NCI-H2227 (cell line): ENCODE results near the gene KRT36.

ENCODE experiments used
- DNase-seq: peaks from one replicate; lab custom pipeline; 2025; ENCODE audit not compliant: unreplicated experiment; lab: John Stamatoyannopoulos, UW

Gene KRT36

DNA sequence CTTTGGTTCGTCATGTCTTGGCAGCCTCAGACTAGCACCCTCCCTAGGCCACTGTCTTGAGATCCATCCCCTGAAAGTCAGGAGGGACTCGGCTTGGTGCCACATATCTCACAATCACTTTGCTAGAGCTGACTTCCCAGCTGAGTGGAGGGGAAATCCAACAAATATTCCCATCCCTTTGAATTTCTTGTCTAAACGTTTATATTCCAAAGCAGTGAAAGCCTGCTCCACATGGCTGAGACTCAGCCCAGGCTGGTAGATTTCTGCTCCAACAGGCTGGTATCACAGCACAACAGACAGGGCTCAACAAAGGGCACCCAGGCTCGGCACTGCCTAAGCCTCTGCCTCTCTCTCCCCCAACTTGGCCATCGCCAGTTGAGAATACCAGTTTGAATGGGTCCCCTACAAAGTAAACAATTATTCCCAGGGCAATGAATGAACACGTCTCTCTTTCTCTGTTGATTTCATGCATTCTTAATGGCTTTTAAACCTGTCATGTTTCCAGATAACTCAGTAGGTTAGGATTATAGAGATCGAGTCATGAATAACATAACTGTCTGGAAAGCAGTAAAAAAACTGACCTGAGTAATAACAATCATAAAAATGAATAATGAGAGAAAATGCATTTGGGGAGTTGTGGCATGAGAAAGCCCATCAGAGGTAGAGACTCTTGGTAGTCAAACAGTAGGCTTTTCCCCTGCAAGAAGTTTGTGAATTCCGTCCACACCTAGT lies 14.7 kb upstream of the KRT36 start:
- DNase-seq, result no peak

DNA sequence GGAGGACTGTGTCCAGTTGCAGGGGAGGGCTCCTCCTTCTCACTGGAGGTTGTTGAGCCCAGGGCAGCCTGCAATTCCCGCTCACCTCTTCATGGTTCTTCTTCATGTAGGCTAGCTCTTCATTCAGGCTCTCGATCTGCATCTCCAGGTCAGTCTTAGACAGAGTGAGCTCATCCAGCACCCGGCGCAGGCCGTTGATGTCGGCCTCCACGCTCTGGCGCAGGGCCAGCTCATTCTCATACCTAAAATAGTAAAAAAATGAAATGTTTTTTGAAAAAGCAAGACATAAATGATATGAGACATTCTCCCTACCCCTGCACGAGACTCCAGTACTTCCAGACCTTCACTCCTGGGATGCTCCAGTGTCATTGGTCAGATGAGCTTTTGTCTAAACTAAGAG lies 13.5 kb upstream of the KRT36 start:
- DNase-seq, result no peak

DNA sequence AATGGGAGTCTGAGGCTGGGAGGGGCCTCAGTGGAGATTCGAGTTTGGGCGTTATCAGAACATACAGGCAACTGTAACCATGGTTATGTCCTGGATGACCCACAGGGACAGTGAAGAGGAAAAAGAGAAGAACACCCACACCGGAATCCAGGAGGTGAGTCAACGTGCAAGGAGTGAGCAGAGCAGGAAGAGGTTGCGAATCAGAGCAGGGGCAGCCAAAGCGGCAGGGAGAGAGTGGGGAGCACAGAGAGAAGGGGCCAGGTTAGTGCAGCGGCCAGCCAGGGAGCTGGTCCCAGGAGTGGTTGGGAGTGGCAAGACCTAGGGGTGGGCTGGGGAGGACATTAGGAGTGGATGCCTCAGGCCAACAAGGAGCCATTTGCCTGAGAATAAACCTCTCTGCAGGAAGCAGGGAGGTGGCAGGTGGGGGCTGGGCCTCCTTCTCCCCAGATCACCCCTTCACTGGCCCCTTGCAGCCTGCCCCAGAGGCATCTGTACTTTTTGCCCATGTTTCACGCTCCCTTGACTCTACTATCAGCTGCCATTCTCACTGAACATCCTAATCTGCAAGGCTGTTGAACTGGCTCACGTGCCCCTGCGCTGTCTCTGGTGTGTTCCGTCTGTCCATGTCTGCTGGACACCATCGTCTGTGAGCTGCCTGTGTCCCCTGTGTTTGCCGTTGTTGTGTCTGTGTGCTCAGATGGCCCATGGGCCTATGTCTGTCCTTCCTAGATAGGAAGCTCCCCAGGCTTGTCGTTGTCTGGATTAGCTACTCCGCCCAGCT lies 10.6 kb upstream of the KRT36 start:
- no peak for DNase-seq

DNA sequence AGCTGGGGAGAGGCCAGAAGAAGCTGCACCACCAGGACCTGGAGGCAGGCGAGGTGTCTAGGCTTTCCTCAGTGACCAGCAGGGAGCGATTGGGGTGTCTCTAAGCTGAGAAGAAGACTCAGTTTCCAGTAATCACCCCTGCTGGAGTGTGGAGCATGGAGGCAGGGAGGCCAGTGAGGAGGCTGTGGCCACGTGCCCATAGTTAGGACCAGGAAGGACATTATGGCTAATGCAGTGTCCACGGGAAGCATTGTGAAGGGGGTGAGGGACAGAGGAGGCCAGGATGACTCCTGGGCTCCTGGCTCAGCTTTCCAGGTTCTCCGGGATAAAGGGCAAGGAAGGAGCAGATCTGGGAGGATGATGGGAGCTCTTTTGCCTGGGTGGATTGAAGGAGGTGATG lies 10.0 kb upstream of the KRT36 start:
- no peak for DNase-seq

DNA sequence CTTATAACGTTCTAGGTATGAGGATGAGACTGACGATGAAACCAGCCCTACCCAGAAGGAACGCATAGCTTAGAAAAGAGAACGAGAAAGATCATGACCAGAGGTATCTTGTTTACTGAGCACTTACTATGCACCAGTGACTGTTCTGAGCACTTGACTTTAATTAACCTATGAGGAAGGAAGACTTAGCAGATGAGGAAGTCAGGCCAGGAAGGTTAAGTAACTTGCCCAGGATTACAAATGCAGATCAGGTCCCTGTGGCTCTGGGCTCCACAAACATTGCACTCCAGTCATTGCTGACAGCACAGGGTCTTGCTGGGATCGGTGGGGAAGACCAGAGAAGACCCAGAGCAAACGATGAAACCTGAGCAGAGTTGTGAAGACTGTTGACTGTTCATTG lies 8.6 kb upstream of the KRT36 start:
- DNase-seq, result no peak

DNA sequence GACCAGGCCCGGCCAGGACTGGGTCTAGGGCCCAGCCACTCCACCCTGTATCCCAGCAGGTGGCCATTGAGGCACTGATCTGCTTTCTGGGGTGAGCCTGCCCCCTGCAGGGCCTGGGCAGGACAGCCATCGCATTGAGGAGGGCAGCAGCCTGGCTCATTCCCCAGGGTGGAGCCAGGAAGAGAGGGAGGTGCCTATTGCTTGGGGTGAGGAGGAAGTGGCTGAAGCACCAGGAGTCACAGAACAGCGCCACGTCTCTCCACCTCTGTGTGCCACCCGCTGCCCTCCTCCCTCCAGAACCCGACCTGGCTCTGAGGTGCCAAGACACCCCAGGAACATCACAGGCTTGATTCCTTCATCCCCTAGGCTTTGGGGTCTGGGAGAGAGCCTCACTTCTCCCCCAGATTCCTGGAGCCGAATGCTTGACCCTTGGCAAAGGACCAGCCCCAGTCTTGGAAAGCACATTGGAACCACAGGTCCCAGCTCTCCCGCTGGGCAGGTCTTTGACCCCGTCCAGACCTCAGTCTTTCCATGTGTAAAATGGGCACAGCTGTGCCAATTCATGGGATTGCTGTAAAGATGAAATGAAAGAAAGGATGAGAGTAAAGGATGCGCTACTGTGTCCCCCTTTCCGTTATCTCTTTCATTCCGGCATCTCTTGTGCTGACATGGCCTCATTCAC lies 7.2 kb upstream of the KRT36 start:
- DNase-seq, result peak; percentile 23

DNA sequence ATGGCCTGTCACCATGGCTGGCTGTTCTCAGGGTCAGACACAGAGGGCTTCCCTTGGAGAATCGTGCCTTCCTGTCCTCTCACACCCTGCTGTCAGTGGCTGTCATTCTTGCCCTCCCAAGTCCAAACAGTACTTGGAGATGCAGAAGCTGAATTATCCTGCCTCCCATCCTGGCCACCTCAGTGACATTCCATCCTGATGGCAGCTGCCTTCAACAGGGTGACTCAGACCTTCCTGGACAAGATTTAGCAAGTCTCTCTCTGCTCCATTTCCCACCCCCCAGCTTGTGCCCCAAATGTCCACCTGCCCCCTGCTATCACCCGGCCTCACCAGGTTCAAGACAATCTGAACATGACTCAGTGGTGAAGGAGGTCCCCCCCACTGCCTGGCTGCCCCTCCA lies 4.8 kb upstream of the KRT36 start:
- DNase-seq, result no peak

DNA sequence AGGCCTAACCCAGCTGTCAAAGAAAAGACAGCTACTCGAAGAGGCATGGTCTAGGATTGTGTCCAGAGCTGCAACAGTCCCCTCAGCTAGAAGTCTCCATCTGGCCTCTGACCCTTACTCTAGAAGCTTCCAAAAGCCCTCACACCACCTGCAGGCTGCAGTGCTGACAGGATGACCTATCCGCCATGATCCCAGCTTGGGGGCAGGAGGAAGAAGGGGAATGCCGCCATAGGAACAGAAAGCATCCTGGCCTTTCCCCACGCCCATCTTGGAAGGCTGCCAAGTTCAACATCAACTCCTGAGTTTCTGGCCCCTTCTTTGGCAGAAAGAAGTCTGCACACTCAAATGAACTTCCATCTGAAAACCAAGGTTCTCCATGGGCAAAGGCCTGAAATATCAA lies 3.1 kb upstream of the KRT36 start:
- DNase-seq, result peak; percentile 80

DNA sequence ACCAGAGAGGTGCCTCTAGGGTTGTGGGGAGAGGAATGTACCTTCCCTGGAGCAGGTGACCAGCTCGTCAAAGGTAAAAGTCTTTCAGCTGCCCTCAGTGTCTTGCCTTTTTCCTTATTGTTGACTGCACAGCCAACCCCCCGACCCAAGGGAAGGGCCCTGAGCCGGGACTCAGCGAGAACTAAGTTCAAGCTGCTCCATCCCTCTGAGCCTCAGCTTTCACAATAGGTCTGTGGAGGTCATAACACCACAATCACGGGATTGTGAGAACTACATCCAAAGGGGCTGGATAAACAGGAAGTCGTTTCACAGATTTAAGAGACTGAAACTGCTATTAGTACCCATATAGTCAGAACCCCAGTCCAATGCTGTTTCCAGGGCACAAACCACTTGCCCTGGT lies 2.6 kb upstream of the KRT36 start:
- no peak for DNase-seq

DNA sequence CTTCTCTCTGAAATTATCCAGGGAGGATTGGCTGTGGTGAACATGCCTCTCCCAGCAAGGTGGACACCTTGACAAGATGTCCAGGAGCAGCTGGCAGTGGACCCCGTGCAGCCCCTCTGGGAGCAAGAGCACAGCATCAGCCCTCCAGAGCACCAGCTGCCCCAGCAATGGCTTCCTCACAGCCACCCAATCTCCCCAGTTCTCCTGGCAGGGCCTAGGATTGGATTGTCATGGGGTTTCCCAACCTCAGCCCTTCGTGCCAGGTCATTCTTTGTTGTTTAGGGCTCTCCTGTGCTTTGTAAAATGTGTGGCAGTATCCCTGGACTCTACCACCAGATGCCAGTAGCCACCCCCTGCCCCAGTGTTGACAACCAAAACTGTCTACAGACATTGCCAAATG lies 1.8 kb upstream of the KRT36 start:
- no peak for DNase-seq

DNA sequence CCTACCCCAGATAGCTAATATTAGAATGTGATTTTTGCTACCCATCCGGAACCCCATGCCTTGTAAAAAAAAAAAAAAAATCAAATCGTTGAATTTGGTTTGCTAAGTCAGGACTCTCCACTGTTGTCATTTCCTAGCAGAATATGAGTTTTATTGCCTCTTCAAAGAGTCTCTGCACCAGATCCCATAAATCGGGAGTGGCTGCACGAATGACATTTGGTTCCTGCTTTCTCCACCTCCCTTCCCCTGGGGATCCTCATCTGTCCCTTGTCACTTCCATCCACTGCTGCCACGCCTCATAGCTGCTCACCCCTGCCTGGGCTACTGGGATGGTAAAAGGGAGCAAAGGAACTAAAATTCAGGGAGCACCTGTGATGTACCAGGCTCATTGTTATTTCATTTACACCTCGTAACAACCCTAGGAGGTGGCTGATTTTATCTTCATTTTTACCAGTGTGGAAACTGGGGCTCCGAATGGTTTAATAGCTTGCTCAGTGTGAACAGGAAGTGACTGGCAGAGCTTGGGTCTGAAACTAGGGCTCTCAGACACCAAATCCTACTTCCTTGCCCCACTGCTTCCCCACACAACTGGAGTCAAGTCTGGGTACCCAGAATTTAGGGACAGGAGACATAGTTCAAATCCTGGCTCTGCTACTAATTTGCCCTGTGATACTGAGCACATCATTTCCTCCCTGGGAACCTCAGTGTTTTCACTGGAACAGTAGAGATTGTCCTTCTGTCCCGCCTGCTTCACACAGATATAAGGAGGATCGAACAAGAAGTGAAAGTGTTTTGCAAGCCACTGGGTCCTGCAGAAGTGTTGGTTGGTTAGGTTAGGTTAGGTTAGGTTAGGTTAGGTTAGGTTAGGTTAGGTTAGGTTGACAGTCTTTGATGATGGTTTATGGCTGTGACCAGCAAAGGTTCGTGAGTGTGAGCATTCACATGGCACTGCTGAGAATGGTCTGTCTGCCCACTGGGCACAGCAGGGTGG lies 585 bp upstream of the KRT36 start:
- no peak for DNase-seq

DNA sequence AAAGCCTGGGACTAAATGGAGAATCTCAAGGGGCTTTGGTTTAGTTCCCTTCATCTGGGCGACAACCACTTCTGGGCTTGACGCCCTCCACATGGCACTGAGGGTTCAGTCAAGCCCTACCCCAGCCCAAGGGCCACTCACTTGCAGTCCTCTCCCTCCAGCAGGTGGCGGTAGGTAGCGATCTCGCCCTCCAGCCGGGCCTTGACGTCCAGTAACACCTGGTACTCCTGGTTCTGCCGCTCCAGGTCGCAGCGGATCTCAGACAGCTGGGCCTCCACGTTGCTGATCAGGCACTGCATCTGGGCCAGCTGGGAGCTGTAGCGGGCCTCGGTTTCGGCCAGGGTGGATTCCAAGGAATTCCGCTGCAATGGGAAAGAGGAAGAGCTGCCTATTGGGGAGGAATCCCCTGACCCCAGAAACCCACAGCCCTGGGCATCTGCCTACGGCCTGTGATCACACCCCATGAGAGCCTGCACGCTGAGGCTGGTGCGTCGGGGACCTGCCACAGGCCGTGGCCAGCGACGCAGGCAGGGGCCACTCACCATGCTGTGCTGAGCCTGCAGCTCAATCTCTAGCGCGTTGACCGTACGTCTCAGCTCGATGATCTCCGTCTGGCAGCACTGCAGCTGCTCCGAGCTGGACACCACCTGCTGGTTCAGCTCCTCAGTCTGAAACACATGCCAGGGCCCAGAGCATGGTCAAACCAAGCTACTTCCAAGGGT lies 2.7 kb downstream of the KRT36 start:
- DNase-seq, result no peak

DNA sequence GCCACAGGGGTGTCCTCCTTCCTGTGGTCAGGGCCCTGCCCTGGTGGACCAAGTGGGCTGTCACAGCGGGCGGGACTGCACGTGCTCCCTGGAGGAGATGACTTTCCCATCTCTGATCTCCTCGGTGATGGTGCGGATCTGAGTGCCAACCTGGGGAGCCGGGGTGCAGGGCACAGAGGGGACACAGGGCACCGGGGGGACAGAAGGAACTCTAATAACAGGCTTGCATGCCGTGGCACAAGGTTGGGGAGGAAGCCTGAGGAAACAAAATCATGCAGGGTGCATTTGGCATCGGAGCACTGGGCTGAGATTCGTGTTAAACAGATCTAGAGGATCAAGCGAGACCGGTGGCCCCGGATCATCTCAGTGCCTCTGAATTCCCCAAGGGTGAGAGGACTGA lies 3.4 kb downstream of the KRT36 start:
- no peak for DNase-seq

DNA sequence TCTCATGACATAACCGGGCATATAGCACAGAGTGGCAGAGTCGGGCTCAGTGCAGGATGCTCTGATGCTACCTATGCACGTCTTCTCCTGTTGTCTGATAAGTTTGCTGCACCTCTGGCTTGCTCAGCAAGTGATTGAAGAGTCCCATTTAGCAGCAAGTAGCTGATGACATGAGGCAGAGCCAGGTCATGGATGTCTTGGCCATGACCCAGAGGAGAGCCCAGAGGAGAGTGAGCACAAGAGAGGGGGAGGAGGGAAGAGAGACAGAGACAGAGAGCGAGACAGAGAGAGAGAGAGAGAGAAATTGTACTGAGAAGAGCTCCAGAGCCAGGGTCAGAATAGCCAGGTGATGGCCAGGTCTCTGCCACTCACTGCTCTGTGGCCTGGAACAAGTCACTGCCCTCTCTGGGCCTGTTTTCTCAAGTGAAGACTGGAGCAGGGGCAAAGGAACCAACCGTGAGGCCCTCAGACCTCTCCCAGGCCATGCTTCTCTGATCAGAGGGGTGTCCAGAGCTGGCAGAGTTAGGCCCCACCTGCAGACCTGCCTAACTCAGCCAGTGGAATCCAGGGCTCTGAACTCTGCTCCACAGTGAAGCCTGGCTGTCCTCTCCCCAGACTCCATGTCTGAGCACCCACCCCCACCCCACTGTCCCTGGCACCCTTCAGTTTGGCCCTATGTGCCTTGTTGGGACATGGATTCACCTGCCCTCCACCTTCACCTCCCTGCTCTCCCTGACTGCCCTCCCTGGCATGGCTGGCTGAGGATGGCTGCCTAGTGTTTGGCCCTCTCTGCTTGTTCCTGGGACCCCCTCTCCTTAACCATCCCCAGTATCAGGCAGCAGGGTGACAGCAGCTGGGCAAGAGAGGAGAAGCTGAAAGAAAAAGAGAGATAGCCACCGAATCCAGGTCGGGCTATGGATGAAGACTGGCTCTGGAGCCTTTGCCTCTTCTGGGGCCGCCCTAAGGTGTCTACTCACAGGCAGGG lies 4.5 kb downstream of the KRT36 start:
- no peak for DNase-seq

DNA sequence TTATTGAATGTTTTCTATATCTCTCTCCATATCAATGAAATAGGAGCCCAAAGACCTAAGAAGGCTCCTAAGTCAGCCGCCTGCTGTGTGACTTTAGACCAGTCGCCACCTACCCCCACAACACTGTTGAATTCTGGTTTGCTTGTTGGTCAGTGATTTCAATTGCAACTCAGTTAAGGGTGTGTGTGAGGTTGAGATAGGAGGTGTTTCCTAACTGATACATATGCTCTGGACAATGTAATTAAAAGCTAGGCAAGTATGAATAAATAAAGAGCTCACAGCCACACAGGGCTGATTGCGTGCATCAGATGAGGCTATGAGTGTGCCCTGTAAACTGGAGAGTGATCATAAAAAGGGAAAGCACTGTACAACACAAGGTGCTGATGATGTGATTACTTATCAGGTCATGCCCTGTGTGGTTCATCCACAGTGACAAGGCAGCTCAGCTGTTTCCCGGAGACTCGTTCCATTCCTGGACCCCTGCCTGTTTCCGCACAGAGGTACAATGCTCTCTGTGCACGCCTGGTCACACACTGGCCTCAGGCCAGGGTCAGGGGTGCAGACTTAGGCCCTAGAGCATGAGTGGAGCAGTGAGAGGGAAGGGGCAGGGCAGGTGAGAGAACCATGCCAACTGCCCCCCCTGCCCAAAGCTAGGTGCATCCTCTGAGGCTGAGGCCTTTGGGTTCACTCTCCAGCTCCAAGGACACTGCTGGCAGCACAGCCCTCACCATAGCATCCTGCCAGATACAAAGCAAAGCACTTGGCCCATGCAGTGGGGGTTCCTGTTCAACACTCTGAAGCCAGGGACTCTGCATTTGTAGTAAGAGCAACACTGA lies 5.5 kb downstream of the KRT36 start:
- no peak for DNase-seq

DNA sequence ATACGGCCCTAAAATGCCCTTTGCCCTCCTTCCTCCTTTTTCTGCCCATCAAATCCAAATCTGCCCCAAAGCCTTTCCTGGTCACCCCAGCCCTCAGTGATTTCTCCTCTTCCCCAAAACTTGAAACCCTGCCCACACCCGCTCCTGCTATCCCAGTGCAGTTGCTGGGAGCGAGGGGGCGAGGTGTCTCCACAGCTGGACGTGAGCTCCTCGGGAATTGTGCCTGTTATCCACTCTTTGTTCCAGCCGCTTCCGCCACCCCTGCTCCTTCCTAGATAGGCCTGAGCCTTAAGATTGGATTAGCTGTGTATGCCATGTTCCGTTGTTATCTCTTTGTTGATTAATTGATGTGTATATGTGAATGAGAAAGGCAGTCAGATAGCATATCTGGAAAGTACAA lies 6.2 kb downstream of the KRT36 start:
- DNase-seq, result no peak

DNA sequence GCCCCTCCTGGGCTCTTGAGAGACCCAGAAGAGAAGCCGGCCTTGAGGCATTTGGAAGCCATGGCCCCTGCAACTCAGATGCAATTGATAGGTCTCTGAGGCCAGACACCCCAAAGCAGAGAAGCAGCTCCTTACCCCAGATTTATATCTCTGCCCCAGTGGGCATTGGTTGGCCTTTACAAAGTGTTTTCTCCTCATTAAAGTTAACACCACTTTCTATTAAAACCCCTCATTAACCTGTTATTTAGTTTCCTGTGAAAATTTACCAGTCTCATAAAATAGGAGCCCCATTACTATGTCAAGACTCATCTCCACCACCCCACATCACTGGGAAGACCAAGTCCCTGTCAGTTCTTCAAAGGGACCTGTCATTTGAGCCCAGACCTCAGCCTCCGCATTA lies 8.7 kb downstream of the KRT36 start, which contains the start of gene KRT35:
KRT35 (minus strand) TSS at position 116 of the 400 bp plus-strand sequence; CDS start at position 62, 54 bp downstream.
- no peak for DNase-seq

DNA sequence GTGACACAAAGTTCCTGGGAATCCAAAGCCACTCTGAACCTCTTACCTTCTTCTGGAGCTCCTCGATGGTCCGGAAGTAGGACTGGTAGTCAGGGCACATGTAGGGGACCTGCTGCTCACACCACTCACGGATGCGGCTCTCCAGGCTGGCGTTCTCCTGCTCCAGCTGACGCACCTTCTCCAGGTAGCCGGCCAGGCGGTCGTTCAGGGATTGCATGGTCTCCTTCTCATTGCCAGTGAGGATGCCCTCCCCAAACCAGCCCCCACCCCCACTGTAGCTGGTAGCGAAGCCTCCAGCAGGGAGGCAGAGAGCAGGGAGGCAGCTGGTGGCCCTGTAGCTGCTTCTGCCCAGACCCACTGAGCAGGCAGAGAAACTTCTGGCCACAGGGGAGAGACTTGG lies 9.1 kb downstream of the KRT36 start:
- no peak for DNase-seq
